Astrocyte of the spinal cord (primary cell): ENCODE measurements around the gene MRPL33.

Experiments used
- DNase-seq: peaks from one replicate; pipeline ENCODE4 v3.0.0; 2011; ENCODE audit warnings: low read depth, low spot score
- H3K4me3 ChIP-seq: 2 replicates; pipeline ENCODE4 v1.5.1; 2011; ENCODE audit warnings: low read depth, mild to moderate bottlenecking, low read length, moderate library complexity
- in situ Hi-C: cut with HindIII; loops from 2 replicates; pipeline ENCODE4 v1.10.0; 2017; ENCODE audit warnings: low sequenced_read_pairs
- TF ChIP-seq, protein P1 (sequence below): IDR thresholded peaks from 2 replicates; pipeline ENCODE4 v1.5.1; 2012; ENCODE audit warnings: low read depth, mild to moderate bottlenecking, low read length, inconsistent platforms

The MRPL33 gene

DNA sequence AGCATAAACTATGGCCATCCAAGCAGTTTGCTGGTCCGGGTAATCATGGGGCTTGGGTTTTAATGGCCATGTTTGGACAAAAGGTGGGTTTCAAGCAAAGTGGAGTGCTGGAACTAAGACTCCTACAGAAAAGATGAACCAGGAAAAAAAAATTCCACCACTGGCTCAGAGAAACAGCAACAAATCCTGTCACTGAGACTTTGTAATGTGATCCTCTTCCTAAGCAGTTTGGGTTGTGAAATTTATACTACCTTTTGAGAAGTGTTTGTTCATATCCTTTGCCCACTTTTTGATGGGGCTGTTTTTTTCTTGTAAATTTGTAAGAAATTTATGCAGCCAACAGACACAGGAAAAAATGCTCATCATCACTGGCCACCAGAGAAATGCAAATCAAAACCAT lies 40.2 kb downstream of the MRPL33 start:
- no peak for DNase-seq
- in situ Hi-C loops, result no loop called here
- TF ChIP-seq, protein P1, sequence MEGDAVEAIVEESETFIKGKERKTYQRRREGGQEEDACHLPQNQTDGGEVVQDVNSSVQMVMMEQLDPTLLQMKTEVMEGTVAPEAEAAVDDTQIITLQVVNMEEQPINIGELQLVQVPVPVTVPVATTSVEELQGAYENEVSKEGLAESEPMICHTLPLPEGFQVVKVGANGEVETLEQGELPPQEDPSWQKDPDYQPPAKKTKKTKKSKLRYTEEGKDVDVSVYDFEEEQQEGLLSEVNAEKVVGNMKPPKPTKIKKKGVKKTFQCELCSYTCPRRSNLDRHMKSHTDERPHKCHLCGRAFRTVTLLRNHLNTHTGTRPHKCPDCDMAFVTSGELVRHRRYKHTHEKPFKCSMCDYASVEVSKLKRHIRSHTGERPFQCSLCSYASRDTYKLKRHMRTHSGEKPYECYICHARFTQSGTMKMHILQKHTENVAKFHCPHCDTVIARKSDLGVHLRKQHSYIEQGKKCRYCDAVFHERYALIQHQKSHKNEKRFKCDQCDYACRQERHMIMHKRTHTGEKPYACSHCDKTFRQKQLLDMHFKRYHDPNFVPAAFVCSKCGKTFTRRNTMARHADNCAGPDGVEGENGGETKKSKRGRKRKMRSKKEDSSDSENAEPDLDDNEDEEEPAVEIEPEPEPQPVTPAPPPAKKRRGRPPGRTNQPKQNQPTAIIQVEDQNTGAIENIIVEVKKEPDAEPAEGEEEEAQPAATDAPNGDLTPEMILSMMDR, result no peak
- H3K4me3 ChIP-seq, result no peak overlapping the region

DNA sequence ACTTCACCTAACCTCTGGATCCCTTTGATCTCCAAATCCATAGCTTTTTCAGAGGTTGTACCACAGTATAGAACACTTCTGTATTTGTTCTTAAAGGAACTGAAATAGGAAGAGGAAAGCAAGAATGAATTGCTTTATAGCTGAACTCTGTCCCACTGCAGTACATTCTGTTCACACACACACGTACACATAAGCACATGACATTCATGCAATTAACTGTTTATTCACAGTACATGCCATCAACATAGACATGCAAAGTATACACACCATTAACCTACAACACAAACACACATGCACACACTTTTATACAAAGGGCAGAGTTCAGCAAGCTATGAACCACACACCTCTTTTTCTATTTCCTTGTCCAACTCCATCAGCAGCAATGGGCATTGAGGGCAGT lies 43.2 kb downstream of the MRPL33 start:
- H3K4me3 ChIP-seq, result no peak overlapping the region
- TF ChIP-seq, protein P1, result no peak
- no peak for DNase-seq
- in situ Hi-C loops, result no loop called here

DNA sequence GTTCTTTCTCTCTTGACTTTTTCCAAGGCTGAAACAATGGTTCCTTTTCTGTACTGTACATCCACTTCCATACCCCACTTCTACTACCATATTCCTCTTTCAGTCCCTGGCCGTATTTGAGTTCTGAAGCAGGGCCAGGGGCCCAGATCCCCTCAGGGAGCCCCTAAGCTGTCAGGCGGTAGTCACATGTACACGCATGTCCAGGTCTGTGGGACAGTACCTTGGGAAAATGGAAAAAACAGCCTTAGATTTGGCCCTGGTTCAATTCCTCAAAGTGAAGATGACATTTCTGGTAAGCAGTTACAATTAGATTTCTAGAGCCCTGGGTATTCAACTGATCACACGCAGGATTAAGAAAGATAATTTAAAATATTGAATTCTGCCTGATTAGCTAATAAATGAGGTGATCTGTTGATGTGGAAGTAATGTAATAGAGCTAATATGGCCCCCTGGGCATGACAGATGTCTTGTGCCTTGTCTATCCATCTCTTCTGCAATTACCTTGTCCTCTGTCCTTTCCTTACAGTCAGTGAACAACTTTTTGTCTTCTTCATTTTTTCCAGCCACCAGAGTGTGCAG lies 44.4 kb downstream of the MRPL33 start:
- H3K4me3 ChIP-seq, result no peak overlapping the region
- TF ChIP-seq, protein P1, result no peak
- no peak for DNase-seq
- in situ Hi-C loops, result no loop called here

GRCh38 chr2:27822049-27822448 lies 50.5 kb downstream of the MRPL33 start:
- no peak for DNase-seq
- TF ChIP-seq, protein P1, result no peak
- no peak overlapping the region for H3K4me3 ChIP-seq
- in situ Hi-C loops, result no loop called here

DNA sequence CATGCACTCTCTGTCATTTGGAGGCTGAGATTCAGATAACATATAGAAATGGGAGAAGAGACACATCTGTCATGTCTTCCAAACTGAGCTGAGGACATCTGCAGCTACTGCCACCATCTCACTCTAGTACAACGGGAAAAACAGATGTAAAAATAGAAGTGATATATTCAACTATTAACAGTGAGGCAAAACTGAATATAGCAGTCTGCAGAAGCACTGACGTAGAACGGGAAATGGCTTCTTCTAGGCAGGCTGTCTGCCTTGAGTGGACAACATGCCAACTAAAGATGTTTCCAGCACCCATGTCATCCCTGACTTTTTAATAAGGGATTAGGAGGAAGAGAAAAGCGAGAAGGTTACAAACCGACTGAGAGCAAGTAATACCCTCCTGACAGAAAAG lies 51.6 kb downstream of the MRPL33 start:
- in situ Hi-C loops, result no loop called here
- DNase-seq, result no peak

DNA sequence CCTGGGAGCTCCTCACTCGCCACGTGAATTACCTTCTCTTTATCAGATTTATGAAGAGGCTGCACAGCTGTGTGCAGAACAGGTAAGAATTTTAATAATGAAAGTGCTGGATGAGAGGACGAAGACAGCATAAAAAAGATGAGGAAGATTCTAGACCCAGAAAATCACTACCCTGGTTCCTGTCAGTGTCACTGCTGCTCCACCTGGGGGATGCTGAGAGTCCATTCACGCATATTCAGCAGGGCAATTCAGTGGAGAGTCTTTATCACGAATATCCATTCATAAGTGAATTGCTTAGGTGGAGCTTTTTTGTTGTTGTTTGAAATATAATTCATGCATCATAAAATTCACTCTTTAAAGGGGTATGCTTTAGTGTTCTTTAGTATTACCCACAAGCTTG lies 52.0 kb downstream of the MRPL33 start:
- in situ Hi-C loops, result no loop called here
- TF ChIP-seq, protein P1, result no peak
- DNase-seq, result no peak
- H3K4me3 ChIP-seq, result no peak overlapping the region

More for the DNA sequence above, 51.6 kb downstream of the MRPL33 start:
- TF ChIP-seq, protein P1, result no peak
- no peak overlapping the region for H3K4me3 ChIP-seq

GRCh38 chr2:27824401-27824800 lies 52.9 kb downstream of the MRPL33 start:
- in situ Hi-C loops, result no loop called here

More at GRCh38 chr2:27824401-27824800, 52.9 kb downstream of the MRPL33 start:
- TF ChIP-seq, protein P1, result no peak
- no peak overlapping the region for H3K4me3 ChIP-seq
- DNase-seq, result no peak
